Lower leg skin (tissue), 3 donors: ENCODE results near the gene PNLIPRP1.

Source experiments
- CTCF ChIP-seq, 3 donors: fragments of 450-650 bp; IDR thresholded peaks; one replicate each; pipeline ENCODE4 v1.5.1; 2016; ENCODE audit warnings: antibody characterized with exemption in 3 of 3, mild to moderate bottlenecking in 3 of 3, moderate library complexity in 2 of 3
- POLR2A ChIP-seq, 2 donors: fragments of 450-650 bp; IDR thresholded peaks; one replicate each; pipeline ENCODE4 v1.6.1; 2016 to 2017; ENCODE audit warnings: antibody characterized with exemption in 2 of 2, mild to moderate bottlenecking in 1 of 2, moderate library complexity in 1 of 2

GRCh38 chr10:116565534-116565933 is 25.2 kb upstream of the PNLIPRP1 start:
- TF ChIP-seq CTCF (IDR thresholded peaks at IDR 0.05) (no peak), POLR2A (IDR thresholded peaks at IDR 0.05) (no peak)
